Endothelial cell of umbilical vein (primary cell): Measurements from ENCODE around the gene APLP2. TPM values are rescaled to one million over a fixed set of nuclear protein-coding genes. Genes with fewer than 3 reads are reported as not detected.

Experiments used
- BruUV-seq: library from RNA; stranded (reverse); fragments of 400-500 nt; replicated peaks from 2 replicates; lab custom pipeline; 2021; lab: Mats Ljungman, UMichigan
- CTCF ChIA-PET: fragments of 300-600, 350-600 bp; sonication (Branson Sonifier 250); formaldehyde crosslinking; loops from one replicate; lab custom pipeline; 2021; ENCODE audit warnings: antibody characterized with exemption, inconsistent platforms; lab: Charles Lee
- POLR2A ChIA-PET: fragments of 300-600, 350-600 bp; sonication (Branson Sonifier 250); formaldehyde crosslinking; loops from one replicate; lab custom pipeline; 2021; ENCODE audit warnings: antibody characterized with exemption, inconsistent platforms; lab: Charles Lee
- DNase-seq: peaks from one replicate; pipeline ENCODE4 v3.0.0-alpha.2; 2011; ENCODE audit warnings: low read depth, low spot score
- FAIRE-seq: peaks from 2 replicates; lab custom pipeline; 2011; peaks lifted over from hg19 to GRCh38; lab: Jason Lieb, UNC
- H2AFZ ChIP-seq: 2 replicates; pipeline ENCODE4 v1.6.0; 2012; ENCODE audit warnings: low read depth, low read length, control low read depth, inconsistent platforms
- H3K27ac ChIP-seq: 2 replicates; pipeline ENCODE4 v1.5.1; 2011; ENCODE audit warnings: low read depth, mild to moderate bottlenecking, control low read depth, low read length, moderate library complexity; ENCODE audit not compliant: insufficient read depth
- H3K27me3 ChIP-seq, 2 experiments: 2 replicates each; pipeline versions ENCODE4 v1.6.0 to v1.6.1; 2011; ENCODE audit warnings: low read length in 2 of 2, mixed read lengths in 1 of 2; ENCODE audit not compliant: control insufficient read depth in 2 of 2, insufficient read depth in 2 of 2
- H3K36me3 ChIP-seq, 2 experiments: 2 replicates in 1 of 2; 3 replicates in 1 of 2; pipeline ENCODE4 v1.5.1; 2011; ENCODE audit warnings: low read length in 2 of 2, mild to moderate bottlenecking in 1 of 2, moderate library complexity in 1 of 2; ENCODE audit not compliant: control insufficient read depth in 2 of 2, insufficient read depth in 2 of 2; ENCODE audit errors: extremely low read depth in 1 of 2
- H3K4me1 ChIP-seq: 3 replicates; pipeline ENCODE4 v1.5.1; 2011; ENCODE audit warnings: mild to moderate bottlenecking, low read length; ENCODE audit not compliant: control insufficient read depth, insufficient read depth; ENCODE audit errors: extremely low read depth
- H3K4me2 ChIP-seq: 2 replicates; pipeline ENCODE4 v1.6.1; 2011; ENCODE audit warnings: low read length, control low read depth, mixed read lengths; ENCODE audit not compliant: insufficient read depth
- H3K4me3 ChIP-seq, 3 experiments: fragments of 200-600 bp in 1 of 3; sonication (generic), shearing (Covaris generic) in 1 of 3; replicated peaks in 1 of 3; 2 replicates each; pipeline ENCODE4 v1.5.1; 2011 to 2016; ENCODE audit warnings: control low read depth in 3 of 3, low read length in 3 of 3, mild to moderate bottlenecking in 2 of 3, inconsistent platforms in 1 of 3, low read depth in 1 of 3, moderate library complexity in 1 of 3; ENCODE audit not compliant: insufficient read depth in 1 of 3
- H3K79me2 ChIP-seq: 2 replicates; pipeline ENCODE4 v1.6.0; 2012; ENCODE audit warnings: low read length, inconsistent platforms; ENCODE audit not compliant: control insufficient read depth, insufficient read depth
- H3K9ac ChIP-seq: replicated peaks from 2 replicates; pipeline ENCODE3; 2011; ENCODE audit warnings: low read length, control low read depth; ENCODE audit not compliant: insufficient read depth; ENCODE audit errors: extremely low read depth
- H3K9me1 ChIP-seq: replicated peaks from 3 replicates; pipeline ENCODE4 v1.6.0; 2011; ENCODE audit warnings: mild to moderate bottlenecking, low read length; ENCODE audit not compliant: control insufficient read depth, insufficient read depth; ENCODE audit errors: extremely low read depth
- H3K9me3 ChIP-seq: replicated peaks from 2 replicates; pipeline ENCODE4 v1.5.1; 2012; ENCODE audit warnings: low read length, inconsistent platforms; ENCODE audit not compliant: control insufficient read depth, insufficient read depth
- H4K20me1 ChIP-seq: replicated peaks from 2 replicates; pipeline ENCODE3; 2011; ENCODE audit warnings: mild to moderate bottlenecking, low read length; ENCODE audit not compliant: control insufficient read depth, insufficient read depth; ENCODE audit errors: extremely low read depth
- EZH2 ChIP-seq: IDR thresholded peaks from 2 replicates; pipeline ENCODE4 v1.6.1; 2012; ENCODE audit warnings: borderline replicate concordance, low read depth, mild to moderate bottlenecking, moderate library complexity, low read length, inconsistent platforms; ENCODE audit not compliant: severe bottlenecking
- FOS ChIP-seq: IDR thresholded peaks from 2 replicates; pipeline ENCODE4 v1.6.1; 2011; ENCODE audit warnings: mild to moderate bottlenecking, low read length, moderate library complexity, borderline replicate concordance; ENCODE audit not compliant: insufficient read depth
- GATA2 ChIP-seq: IDR thresholded peaks from 2 replicates; pipeline ENCODE4 v1.7.0; 2011; ENCODE audit warnings: low read depth, mild to moderate bottlenecking, moderate library complexity, mixed read lengths, low read length; ENCODE audit not compliant: insufficient read length, insufficient read depth
- JUN ChIP-seq: IDR thresholded peaks from 2 replicates; pipeline ENCODE4 v1.6.1; 2011; ENCODE audit warnings: borderline replicate concordance, low read depth; ENCODE audit not compliant: insufficient read length, insufficient read depth
- MYC ChIP-seq: IDR thresholded peaks from one replicate; pipeline ENCODE4 v1.6.1; 2011; ENCODE audit warnings: mild to moderate bottlenecking, low read depth, low read length
- POLR2A ChIP-seq: IDR thresholded peaks from 2 replicates; pipeline ENCODE4 v1.6.1; 2012; ENCODE audit warnings: low read depth, mild to moderate bottlenecking, control low read depth, low read length
- POLR2AphosphoS5 ChIP-seq: IDR thresholded peaks from 2 replicates; pipeline ENCODE4 v1.6.1; 2012; ENCODE audit warnings: low read depth, mild to moderate bottlenecking, control low read depth, low read length, moderate library complexity; ENCODE audit not compliant: insufficient read depth
- dilution Hi-C: fragments of 300-500 bp; cut with MboI; formaldehyde crosslinking; loops from one replicate; pipeline ENCODE4 v1.15.0; 2019; ENCODE audit warnings: low sequenced_read_pairs; ENCODE audit not compliant: extremely low pct_ligation_motif_present
- intact Hi-C: fragments of 100-400 bp; cut with micrococcal nuclease; formaldehyde crosslinking; loops from one replicate; pipeline ENCODE4 v1.10.0; 2022
- polyA plus RNA-seq, 4 experiments: library from polyadenylated mRNA; depleted of rRNA in 3 of 4; stranded (reverse) in 3 of 4; unstranded in 1 of 4; fragments of >200 nt; gene quantifications; 2 replicates each; pipeline versions ENCODE4 v1.2.1 to v1.2.3, GENCODE V29; 2011 to 2012; ENCODE audit warnings: missing spikeins in 1 of 4
- total RNA-seq: library from RNA; stranded (reverse); gene quantifications from 2 replicates; pipeline ENCODE4 v1.2.3, GENCODE V29; 2021
- TF ChIP-seq, protein P1 (sequence below): IDR thresholded peaks from 2 replicates; pipeline ENCODE4 v1.6.1; 2011; ENCODE audit not compliant: insufficient read depth, insufficient read length
- TF ChIP-seq, protein P2 (sequence below), 2 donors: IDR thresholded peaks; 1 replicate in 1 of 2; 2 replicates in 1 of 2; pipeline ENCODE4 v1.5.1; 2011; ENCODE audit warnings: low read length in 2 of 2, mild to moderate bottlenecking in 2 of 2, moderate library complexity in 2 of 2, control low read depth in 1 of 2, inconsistent platforms in 1 of 2, low read depth in 1 of 2; ENCODE audit not compliant: insufficient read depth in 1 of 2; ENCODE audit errors: extremely low read depth in 1 of 2

APLP2 gene
- total and polyA plus RNA-seq, 2 donors (not counting 3 experiments of a cell fraction or from before 2014, with no cell fraction given), result 493 to 543 TPM

DNA sequence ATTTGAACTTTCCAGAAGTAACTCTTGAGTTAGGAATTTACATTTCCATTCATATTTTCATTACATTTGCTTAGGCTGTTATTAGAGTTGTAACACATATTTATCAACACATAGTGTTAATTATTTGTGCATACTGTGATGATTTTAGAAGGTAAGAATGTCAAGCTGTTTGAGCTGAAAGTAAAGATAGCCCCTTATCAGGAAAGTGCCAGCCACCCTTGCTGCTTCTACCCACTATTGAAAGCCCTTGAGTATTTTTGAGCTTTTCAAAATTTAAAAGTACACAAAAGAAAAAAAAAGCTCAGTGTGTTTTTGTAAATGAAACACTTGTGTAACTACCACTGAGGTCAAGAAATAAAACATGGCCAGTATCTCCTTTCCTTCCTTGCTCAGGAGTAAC is 8.0 kb downstream of the APLP2 start:
- no peak overlapping the region for H3K9ac ChIP-seq
- H4K20me1 ChIP-seq, result peaks cover 6% of the 10 kb centered on the region
- H3K9me3 ChIP-seq, result no peaks in the 10 kb centered on the region
- H3K36me3 ChIP-seq, result no peaks in the 10 kb centered on the region
- H3K79me2 ChIP-seq, result peaks cover 99% of the 10 kb centered on the region
- no peak overlapping the region for H3K4me2 ChIP-seq
- ChIA-PET POLR2A (interaction anchor here (0.7 kb wide), 1 partner anchor 55 kb away, joined by 4 read pairs; no protein-coding TSS in a partner anchor), CTCF (interaction anchor here (0.7 to 4.1 kb wide), 9 partner anchors 9 to 154 kb away, joined by 3 to 19 read pairs (median 4); no protein-coding TSS in a partner anchor)
- no peak for DNase-seq
- TF ChIP-seq FOS, result no peak
- TF ChIP-seq GATA2, result no peak
- no peak for TF ChIP-seq JUN
- TF ChIP-seq, protein P1, sequence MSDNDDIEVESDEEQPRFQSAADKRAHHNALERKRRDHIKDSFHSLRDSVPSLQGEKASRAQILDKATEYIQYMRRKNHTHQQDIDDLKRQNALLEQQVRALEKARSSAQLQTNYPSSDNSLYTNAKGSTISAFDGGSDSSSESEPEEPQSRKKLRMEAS, result no peak
- TF ChIP-seq POLR2AphosphoS5, result no peak
- TF ChIP-seq EZH2, result no peak
- no peak for TF ChIP-seq MYC
- no peak for TF ChIP-seq POLR2A
- TF ChIP-seq, protein P2, sequence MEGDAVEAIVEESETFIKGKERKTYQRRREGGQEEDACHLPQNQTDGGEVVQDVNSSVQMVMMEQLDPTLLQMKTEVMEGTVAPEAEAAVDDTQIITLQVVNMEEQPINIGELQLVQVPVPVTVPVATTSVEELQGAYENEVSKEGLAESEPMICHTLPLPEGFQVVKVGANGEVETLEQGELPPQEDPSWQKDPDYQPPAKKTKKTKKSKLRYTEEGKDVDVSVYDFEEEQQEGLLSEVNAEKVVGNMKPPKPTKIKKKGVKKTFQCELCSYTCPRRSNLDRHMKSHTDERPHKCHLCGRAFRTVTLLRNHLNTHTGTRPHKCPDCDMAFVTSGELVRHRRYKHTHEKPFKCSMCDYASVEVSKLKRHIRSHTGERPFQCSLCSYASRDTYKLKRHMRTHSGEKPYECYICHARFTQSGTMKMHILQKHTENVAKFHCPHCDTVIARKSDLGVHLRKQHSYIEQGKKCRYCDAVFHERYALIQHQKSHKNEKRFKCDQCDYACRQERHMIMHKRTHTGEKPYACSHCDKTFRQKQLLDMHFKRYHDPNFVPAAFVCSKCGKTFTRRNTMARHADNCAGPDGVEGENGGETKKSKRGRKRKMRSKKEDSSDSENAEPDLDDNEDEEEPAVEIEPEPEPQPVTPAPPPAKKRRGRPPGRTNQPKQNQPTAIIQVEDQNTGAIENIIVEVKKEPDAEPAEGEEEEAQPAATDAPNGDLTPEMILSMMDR (IDR thresholded peaks at IDR 0.05; ENCODE audit: extremely low read depth in 1 of 2, insufficient read depth in 1 of 2, low read depth in 1 of 2, low read length in 2 of 2), result no peak
- no TSS peak for BruUV-seq
- intact Hi-C loops (no loop called here), dilution Hi-C loops (no loop called here)
- no peak overlapping the region for H3K27ac ChIP-seq
- H3K4me3 ChIP-seq, result no peak overlapping the region
- FAIRE-seq, result no peak
- H3K27me3 ChIP-seq, result no peaks in the 10 kb centered on the region
- peaks cover 4% of the 10 kb centered on the region for H3K4me1 ChIP-seq
- no peak overlapping the region for H2AFZ ChIP-seq
- H3K9me1 ChIP-seq, result peaks cover 3% of the 10 kb centered on the region
